Activated naive CD4-positive, alpha-beta T cell treated with anti-CD3 and anti-CD28 coated beads, Interleukin-2, amount 10 ng/mL, durations not matched to agents 5 hours and 36 hours (primary cell): ENCODE results near the gene KCNA2. TPM values are rescaled to one million over a fixed set of nuclear protein-coding genes. Genes with fewer than 3 reads are reported as not detected.

Experiments used
- total RNA-seq, 2 experiments: library from RNA; stranded (reverse); gene quantifications; one replicate each; pipeline ENCODE4 v1.2.3, GENCODE V29; 2021

Gene KCNA2
- total RNA-seq = 1 to 10 TPM; 3.5 to 3.6 TPM

DNA sequence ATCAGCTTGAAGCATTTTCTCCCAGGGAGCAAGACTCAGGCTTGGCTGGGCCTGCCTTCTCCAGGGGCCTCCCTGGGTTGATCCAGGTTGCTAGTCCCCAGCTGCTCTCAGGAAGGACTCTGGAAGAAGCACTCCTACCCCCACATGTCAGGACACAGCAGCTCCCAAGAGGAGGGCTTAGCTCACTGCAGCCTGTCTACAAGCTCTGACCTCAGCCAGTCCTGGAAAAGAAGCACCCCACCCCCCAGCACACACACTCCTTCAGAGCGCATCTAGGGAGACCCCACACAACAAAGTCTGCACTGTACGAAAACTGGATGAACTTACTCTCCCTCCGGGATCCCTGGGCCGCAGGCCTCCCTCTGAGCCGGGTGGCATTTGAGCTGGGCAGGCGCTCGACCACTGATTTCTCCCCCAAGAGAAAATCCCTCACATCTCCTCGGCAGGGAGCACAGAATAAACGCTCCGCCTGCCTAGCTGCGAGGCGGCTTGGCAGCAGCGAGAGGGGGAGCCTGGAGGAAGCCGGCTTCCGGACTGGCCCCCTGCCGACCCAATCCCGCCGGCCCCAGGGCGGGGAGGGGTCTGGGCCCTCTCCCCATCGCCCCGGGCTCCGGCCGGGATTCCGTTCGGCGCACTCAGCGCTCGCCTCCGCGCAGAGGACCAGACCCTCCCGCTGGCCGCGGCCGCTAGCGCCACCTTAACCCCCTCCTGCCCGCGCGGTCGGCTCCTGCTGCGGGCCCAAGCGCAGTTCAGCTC lies at the start of gene KCNA2:
KCNA2 (minus strand) TSS at position 458 of the 756 bp plus-strand sequence. CDS start 1,576 bp downstream, outside the sequence.

Other genes with a start within 250 kb of the KCNA2 start
- under 1 TPM; 0.39 to 0.55 TPM for gene SLC16A4, start 215.3 kb downstream of the KCNA2 start, total RNA-seq
- gene LAMTOR5, start 198.7 kb downstream of the KCNA2 start, total RNA-seq = 100 to 1,000 TPM; 123 to 125 TPM
- not detected for gene PROK1, start 155.2 kb downstream of the KCNA2 start, total RNA-seq
- not detected for gene KCNA10, start 87.2 kb downstream of the KCNA2 start, total RNA-seq
- 10 to 100 TPM; 82.1 to 84.1 TPM for gene KCNA3, start 68.6 kb upstream of the KCNA2 start, total RNA-seq